ENCODE data around the gene NIPBL. TPM values are rescaled to one million over a fixed set of nuclear protein-coding genes. Genes with fewer than 3 reads are reported as not detected.

Gene NIPBL
- total RNA-seq, 1 donor: 24.6 TPM

GRCh38 chr5:37039824-37040223 is 163.3 kb downstream of the NIPBL start:
- no peak for DNase-seq (ENCODE audit: low read depth)
- TF ChIP-seq CTCF (IDR thresholded peaks at IDR 0.05; ENCODE audit: insufficient read depth, low read depth, low read length): no peak
- no peak overlapping the region for H3K4me3 ChIP-seq (ENCODE audit: low read depth, low read length)

GRCh38 chr5:37043693-37044092 is 167.1 kb downstream of the NIPBL start:
- TF ChIP-seq CTCF (IDR thresholded peaks at IDR 0.05; ENCODE audit: insufficient read depth, low read depth, low read length): peak; percentile 15
- DNase-seq (ENCODE audit: low read depth): no peak
- H3K4me3 ChIP-seq (ENCODE audit: low read depth, low read length): no peak overlapping the region

GRCh38 chr5:37044120-37044519 is 167.6 kb downstream of the NIPBL start:
- no peak for TF ChIP-seq CTCF (IDR thresholded peaks at IDR 0.05; ENCODE audit: insufficient read depth, low read depth, low read length)
- no peak overlapping the region for H3K4me3 ChIP-seq (ENCODE audit: low read depth, low read length)
- no peak for DNase-seq (ENCODE audit: low read depth)

GRCh38 chr5:37045703-37046102 is 169.1 kb downstream of the NIPBL start:
- no peak for TF ChIP-seq CTCF (IDR thresholded peaks at IDR 0.05; ENCODE audit: insufficient read depth, low read depth, low read length)
- DNase-seq (ENCODE audit: low read depth): no peak
- H3K4me3 ChIP-seq (ENCODE audit: low read depth, low read length): no peak overlapping the region

GRCh38 chr5:37047947-37048346 is 171.4 kb downstream of the NIPBL start:
- no peak overlapping the region for H3K4me3 ChIP-seq (ENCODE audit: low read depth, low read length)
- TF ChIP-seq CTCF (IDR thresholded peaks at IDR 0.05; ENCODE audit: insufficient read depth, low read depth, low read length): no peak
- no peak for DNase-seq (ENCODE audit: low read depth)

GRCh38 chr5:37054391-37054790 is 177.8 kb downstream of the NIPBL start:
- no peak overlapping the region for H3K4me3 ChIP-seq (ENCODE audit: low read depth, low read length)
- no peak for TF ChIP-seq CTCF (IDR thresholded peaks at IDR 0.05; ENCODE audit: insufficient read depth, low read depth, low read length)
- DNase-seq (ENCODE audit: low read depth): no peak

GRCh38 chr5:37055383-37055990 is 178.9 kb downstream of the NIPBL start:
- TF ChIP-seq CTCF (IDR thresholded peaks at IDR 0.05; ENCODE audit: insufficient read depth, low read depth, low read length): no peak
- no peak overlapping the region for H3K4me3 ChIP-seq (ENCODE audit: low read depth, low read length)
- DNase-seq (ENCODE audit: low read depth): no peak

All from fibroblast of villous mesenchyme (primary cell).